ENCODE measurements around the gene APLP2. TPM values are rescaled to one million over a fixed set of nuclear protein-coding genes. Genes with fewer than 3 reads are reported as not detected.
A peak's percentile ranks its signal among the peaks of the same experiment; 100 is the strongest.

APLP2 gene
- total and polyA plus RNA-seq, 2 of the 13 experiments (the other 11 are each of a cell fraction or from before 2014, with no cell fraction given), result 315 to 594 TPM

DNA sequence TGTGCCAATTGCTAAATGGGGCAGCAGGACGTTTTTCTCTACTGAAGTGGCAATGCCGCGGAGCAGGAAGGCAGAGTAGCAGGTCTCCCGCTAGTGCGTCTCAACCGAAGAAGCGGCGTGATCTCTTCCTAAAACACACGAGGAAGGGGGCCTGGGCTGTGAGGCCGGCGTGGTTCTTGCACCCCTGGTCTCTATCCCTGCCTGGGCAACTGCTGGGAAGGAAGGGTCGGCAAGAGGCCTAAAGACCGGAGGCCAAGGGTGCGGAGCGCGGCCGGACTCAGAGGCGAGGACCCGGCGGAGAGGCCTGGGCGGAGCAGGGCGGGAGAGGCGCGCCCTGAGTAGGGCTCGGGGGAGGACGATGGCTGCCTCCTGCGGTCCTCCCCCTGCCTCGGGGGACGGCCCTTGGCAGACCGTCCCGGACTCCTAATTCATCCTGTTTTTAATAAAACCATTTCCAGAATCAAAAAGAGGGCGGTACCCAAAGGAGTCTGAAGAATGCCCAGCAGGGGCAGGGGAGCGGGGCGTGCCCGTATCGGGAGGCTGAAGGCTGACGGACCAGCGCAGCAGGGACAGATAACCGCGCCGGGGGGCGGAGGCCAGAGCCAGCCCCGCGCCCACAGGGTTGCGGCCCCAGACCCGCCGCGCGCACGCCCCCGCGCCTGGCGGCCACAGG lies 572 bp upstream of the APLP2 start (continued):
- 0 out of 2 replicates have a peak, but pooled peaks have one; percentile 23 for TF ChIP-seq AHDC1 (CRISPR knock-in tag; IDR thresholded peaks at IDR 0.05; ENCODE audit: borderline replicate concordance)
- TF ChIP-seq, protein P1, sequence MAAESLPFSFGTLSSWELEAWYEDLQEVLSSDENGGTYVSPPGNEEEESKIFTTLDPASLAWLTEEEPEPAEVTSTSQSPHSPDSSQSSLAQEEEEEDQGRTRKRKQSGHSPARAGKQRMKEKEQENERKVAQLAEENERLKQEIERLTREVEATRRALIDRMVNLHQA (CRISPR knock-in tag; IDR thresholded peaks at IDR 0.05), result no peak
- 0 out of 2 replicates have a peak, but pooled peaks have one; percentile 34 for TF ChIP-seq PAXIP1 (CRISPR knock-in tag; conservative IDR thresholded peaks at IDR 0.05)
- TF ChIP-seq ZNF562 (CRISPR knock-in tag; IDR thresholded peaks at IDR 0.05; ENCODE audit: borderline replicate concordance), result no peak
- TF ChIP-seq, protein P2, sequence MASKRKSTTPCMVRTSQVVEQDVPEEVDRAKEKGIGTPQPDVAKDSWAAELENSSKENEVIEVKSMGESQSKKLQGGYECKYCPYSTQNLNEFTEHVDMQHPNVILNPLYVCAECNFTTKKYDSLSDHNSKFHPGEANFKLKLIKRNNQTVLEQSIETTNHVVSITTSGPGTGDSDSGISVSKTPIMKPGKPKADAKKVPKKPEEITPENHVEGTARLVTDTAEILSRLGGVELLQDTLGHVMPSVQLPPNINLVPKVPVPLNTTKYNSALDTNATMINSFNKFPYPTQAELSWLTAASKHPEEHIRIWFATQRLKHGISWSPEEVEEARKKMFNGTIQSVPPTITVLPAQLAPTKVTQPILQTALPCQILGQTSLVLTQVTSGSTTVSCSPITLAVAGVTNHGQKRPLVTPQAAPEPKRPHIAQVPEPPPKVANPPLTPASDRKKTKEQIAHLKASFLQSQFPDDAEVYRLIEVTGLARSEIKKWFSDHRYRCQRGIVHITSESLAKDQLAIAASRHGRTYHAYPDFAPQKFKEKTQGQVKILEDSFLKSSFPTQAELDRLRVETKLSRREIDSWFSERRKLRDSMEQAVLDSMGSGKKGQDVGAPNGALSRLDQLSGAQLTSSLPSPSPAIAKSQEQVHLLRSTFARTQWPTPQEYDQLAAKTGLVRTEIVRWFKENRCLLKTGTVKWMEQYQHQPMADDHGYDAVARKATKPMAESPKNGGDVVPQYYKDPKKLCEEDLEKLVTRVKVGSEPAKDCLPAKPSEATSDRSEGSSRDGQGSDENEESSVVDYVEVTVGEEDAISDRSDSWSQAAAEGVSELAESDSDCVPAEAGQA (IDR thresholded peaks at IDR 0.05; ENCODE audit: low read depth), result no peak
- TF ChIP-seq, protein P2 (CRISPR knock-in tag; IDR thresholded peaks at IDR 0.05; ENCODE audit: borderline replicate concordance), result no peak
- peak; percentile 20; the same call in 1 of the 2 replicates for TF ChIP-seq ZNF124 (CRISPR knock-in tag; IDR thresholded peaks at IDR 0.05)
- 0 out of 2 replicates have a peak, but pooled peaks have one; percentile 22 for TF ChIP-seq KAT7 (CRISPR knock-in tag; IDR thresholded peaks at IDR 0.05; ENCODE audit: borderline replicate concordance)
- TF ChIP-seq ZNF496 (CRISPR knock-in tag; IDR thresholded peaks at IDR 0.05; ENCODE audit: insufficient replicate concordance), result no peak
- TF ChIP-seq GABPB1 (CRISPR knock-in tag; IDR thresholded peaks at IDR 0.05), result no peak
- TF ChIP-seq, protein P3, sequence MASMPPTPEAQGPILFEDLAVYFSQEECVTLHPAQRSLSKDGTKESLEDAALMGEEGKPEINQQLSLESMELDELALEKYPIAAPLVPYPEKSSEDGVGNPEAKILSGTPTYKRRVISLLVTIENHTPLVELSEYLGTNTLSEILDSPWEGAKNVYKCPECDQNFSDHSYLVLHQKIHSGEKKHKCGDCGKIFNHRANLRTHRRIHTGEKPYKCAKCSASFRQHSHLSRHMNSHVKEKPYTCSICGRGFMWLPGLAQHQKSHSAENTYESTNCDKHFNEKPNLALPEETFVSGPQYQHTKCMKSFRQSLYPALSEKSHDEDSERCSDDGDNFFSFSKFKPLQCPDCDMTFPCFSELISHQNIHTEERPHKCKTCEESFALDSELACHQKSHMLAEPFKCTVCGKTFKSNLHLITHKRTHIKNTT (CRISPR knock-in tag; IDR thresholded peaks at IDR 0.05), result no peak

All from HepG2 (cell line).